ENCODE results near the gene C1GALT1. TPM values are rescaled to one million over a fixed set of nuclear protein-coding genes. Genes with fewer than 3 reads are reported as not detected.

C1GALT1 gene
- total RNA-seq, 1 donor from 2014 or later, result 33.9 TPM

DNA sequence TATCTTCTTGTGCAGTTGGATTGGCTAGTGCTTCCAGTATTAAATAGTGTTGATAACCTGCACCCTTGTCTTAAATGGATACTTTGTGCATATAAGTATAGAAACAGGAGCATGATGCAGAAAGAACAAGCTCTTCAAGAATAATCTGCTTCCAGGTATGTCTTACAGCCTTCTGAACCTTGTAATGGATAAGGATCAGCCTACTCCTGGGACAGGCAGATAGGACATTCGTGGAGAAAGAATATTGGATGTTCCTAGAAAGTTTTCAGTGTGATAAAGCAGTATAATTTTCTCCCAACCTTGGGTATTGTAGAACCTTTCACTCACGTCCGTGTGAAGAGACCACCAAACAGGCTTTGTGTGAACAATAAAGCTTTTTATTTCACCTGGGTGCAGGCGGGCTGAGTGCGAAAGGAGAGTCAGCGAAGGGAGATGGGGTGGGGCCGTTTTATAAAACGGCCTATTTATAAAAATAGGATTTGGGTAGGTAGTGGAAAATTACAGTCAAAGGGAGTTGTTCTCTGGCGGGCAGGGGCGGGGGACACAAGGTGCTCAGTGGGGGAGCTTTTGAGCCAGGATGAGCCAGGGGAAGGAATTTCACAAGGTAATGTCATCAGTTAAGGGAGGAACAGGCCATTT, 27.2 kb downstream of the C1GALT1 start:
- intact Hi-C loops (cut with DNase I), result no loop called here
- H3K4me3 ChIP-seq, result no peak overlapping the region
- ATAC-seq (no peak), DNase-seq (no peak)
- H3K9me3 ChIP-seq, result no peaks in the 10 kb centered on the region
- no peak overlapping the region for H3K27ac ChIP-seq
- no peaks in the 10 kb centered on the region for H3K36me3 ChIP-seq
- no peaks in the 10 kb centered on the region for H3K4me1 ChIP-seq
- TF ChIP-seq, protein P1, sequence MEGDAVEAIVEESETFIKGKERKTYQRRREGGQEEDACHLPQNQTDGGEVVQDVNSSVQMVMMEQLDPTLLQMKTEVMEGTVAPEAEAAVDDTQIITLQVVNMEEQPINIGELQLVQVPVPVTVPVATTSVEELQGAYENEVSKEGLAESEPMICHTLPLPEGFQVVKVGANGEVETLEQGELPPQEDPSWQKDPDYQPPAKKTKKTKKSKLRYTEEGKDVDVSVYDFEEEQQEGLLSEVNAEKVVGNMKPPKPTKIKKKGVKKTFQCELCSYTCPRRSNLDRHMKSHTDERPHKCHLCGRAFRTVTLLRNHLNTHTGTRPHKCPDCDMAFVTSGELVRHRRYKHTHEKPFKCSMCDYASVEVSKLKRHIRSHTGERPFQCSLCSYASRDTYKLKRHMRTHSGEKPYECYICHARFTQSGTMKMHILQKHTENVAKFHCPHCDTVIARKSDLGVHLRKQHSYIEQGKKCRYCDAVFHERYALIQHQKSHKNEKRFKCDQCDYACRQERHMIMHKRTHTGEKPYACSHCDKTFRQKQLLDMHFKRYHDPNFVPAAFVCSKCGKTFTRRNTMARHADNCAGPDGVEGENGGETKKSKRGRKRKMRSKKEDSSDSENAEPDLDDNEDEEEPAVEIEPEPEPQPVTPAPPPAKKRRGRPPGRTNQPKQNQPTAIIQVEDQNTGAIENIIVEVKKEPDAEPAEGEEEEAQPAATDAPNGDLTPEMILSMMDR (IDR thresholded peaks at IDR 0.05), result no peak
- no peaks in the 10 kb centered on the region for H3K27me3 ChIP-seq

DNA sequence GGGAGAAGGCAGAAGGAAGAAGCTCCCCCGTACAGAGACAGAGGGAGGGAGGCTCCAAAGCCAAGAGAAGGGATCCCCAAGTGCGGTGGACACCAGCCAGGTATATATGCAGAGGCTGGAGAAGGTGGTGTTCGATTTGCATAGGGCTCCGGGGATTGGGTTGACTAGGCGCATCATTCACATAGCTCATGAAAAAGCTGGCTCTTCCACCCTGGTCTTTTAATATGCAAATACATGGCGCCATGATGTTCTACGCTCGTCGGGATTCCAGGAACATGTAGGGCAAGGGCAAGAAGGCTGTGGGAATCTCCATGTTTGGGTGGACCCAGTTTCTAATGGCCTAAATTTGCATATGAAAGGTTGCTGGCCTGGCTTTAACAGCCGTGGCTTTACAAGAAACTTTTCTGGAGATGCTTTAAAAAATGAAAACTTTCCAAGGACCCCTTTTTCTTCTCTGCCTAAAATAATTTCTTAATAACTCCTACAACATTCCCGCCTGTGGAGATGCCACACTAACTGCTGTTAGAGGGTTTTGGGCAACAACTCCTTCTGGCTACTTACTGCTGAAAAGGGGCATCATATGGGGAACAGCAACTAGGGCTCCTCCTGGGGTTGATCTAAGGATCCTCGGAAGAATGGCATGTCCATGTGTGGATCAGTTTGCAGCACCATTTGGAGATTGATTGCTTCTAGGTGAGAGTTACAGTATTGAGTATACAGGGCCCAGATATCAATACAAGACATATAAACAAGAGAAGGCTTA, 28.3 kb downstream of the C1GALT1 start:
- no peak overlapping the region for H3K27ac ChIP-seq
- no peaks in the 10 kb centered on the region for H3K4me1 ChIP-seq
- ATAC-seq, result no peak

DNA sequence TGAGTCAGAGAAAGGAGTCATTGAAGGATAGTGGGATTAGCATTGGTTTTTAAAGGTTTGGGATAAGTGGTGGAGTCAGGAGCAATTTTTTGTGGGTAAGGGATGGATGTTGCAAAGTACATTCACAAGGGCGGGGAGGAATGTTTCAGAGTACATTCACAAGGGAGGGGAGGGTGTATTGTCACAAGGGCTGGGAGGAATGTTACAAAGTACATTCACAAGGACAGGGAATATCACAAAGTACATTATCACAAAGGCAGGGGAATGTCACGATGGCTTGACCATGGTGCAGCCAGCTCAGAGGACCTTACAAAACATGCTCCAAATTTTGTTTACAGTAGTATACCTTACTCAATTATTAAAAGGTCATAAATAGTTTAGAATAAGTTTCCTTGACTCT, 30.3 kb downstream of the C1GALT1 start:
- DNase-seq (no peak), ATAC-seq (no peak)
- H3K27ac ChIP-seq, result no peak overlapping the region
- no peak overlapping the region for H3K4me3 ChIP-seq
- no peaks in the 10 kb centered on the region for H3K9me3 ChIP-seq
- no peaks in the 10 kb centered on the region for H3K27me3 ChIP-seq
- no peaks in the 10 kb centered on the region for H3K4me1 ChIP-seq
- TF ChIP-seq, protein P1 (IDR thresholded peaks at IDR 0.05), result no peak
- H3K36me3 ChIP-seq, result no peaks in the 10 kb centered on the region
- intact Hi-C loops (cut with DNase I), result no loop called here

More for the DNA sequence above, 28.3 kb downstream of the C1GALT1 start:
- TF ChIP-seq, protein P1 (IDR thresholded peaks at IDR 0.05), result no peak
- no peak for DNase-seq
- Histone ChIP-seq H3K36me3 (no peaks in the 10 kb centered on the region), H3K27me3 (no peaks in the 10 kb centered on the region), H3K9me3 (no peaks in the 10 kb centered on the region), H3K4me3 (no peak overlapping the region)
- intact Hi-C loops (cut with DNase I), result no loop called here

DNA sequence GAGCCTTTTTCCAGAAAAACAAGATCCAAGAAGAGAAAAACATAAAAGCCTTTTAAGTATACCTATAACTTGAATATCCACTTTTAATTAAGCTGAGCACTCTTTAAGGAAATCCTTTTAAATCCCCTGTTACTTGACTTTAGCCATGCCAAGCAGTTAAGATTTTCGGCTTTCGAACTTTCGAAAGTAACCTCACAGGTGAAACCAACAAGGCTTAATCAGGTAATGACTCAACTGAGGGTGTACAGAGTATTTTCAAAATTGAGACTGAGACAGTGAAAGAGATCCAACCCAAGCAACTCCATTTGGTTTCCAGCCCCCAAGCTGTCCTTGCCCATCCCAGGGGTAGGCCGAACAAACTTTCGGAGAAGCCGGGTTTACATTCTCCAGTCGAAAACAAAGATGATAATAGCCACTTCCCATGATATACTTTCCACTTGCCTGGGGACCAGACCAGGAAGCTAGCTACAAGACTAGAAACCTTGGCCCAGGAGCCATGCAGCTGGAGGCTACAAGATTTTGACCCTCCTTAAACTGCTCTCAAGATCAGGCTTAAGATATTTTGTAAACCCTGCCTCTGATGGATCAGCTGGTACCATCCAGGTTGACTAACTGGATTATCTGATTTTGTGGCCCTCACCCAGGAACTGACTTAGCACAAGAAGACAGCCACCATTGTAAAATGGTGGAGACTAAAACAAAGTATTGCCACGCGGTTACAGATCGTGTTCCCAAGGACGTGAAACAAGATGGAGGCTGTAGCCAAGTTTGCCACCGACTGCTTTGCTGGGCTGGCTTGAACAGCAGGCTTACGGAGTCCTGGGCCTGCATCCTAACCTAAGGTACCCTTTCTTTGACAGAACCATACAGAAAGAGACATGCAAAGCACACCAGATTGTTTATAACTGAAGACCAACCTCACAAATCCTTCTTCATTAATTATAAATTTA, 32.3 kb downstream of the C1GALT1 start:
- intact Hi-C loops (cut with DNase I), result no loop called here
- DNase-seq (no peak), ATAC-seq (no peak)
- Histone ChIP-seq H3K27ac (no peak overlapping the region), H3K36me3 (no peaks in the 10 kb centered on the region), H3K4me1 (no peaks in the 10 kb centered on the region), H3K4me3 (no peak overlapping the region), H3K9me3 (no peaks in the 10 kb centered on the region), H3K27me3 (no peaks in the 10 kb centered on the region)
- TF ChIP-seq, protein P1 (IDR thresholded peaks at IDR 0.05), result no peak

DNA sequence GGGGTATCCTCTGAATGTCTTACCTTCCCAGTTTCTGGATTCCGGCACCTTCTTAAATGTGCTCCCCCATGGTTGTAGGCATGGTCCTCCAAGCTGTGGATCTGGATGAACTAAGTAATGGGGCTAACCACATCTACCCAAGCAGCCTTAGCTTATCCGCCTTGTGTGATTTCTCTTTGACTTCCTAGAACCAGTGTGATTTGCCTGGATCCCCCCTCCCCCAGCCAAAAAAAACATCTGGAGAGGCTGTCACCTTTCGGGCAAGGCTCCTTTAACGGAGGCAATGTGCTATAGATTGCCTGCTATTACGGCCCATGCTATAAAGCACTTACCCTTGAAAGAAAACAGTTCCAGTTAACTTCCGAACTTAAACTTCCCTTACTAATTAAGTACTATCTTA, 33.9 kb downstream of the C1GALT1 start:
- Histone ChIP-seq H3K27ac (no peak overlapping the region), H3K27me3 (no peaks in the 10 kb centered on the region), H3K36me3 (no peaks in the 10 kb centered on the region), H3K9me3 (no peaks in the 10 kb centered on the region), H3K4me3 (no peak overlapping the region), H3K4me1 (no peaks in the 10 kb centered on the region)
- DNase-seq (no peak), ATAC-seq (no peak)
- intact Hi-C loops (cut with DNase I), result no loop called here
- TF ChIP-seq, protein P1 (IDR thresholded peaks at IDR 0.05), result no peak
